Posterior vena cava (tissue), 2 donors: ENCODE data around the gene TNFSF8. TPM values are rescaled to one million over a fixed set of nuclear protein-coding genes. Genes with fewer than 3 reads are reported as not detected.

ENCODE experiments used
- DNase-seq: peaks from one replicate; pipeline ENCODE4 v3.0.0-alpha.2; 2020; ENCODE audit warnings: low spot score
- intact Hi-C, 2 donors: fragments of 100-400 bp; cut with DNase I; formaldehyde crosslinking; loops; one replicate each; pipeline versions ENCODE4 v1.14.1 to v1.14.2; 2022 to 2023
- total RNA-seq, 2 donors: library from RNA; stranded (reverse); fragmentation: NEBNext Ultra II Directional; extraction: Animal tissue kit (Norgen Biotek cat#: 25700); gene quantifications; one replicate each; pipeline ENCODE4 v1.2.1, GENCODE V29; 2021
- donor health status: DM: yes; HTN: yes; CAD: no.
- donor health status: DM: yes; HTN: yes; CAD: no.

Gene TNFSF8
- total RNA-seq, 2 donors from 2014 or later = 2.9 to 3.0 TPM

GRCh38 chr9:114941376-114941775, 11.0 kb upstream of the TNFSF8 start:
- DNase-seq = no peak
- intact Hi-C loops = loop anchor here in 1 of 2 donors (10.0 kb wide), 1 partner anchor 1377 kb away; no protein-coding TSS in a partner anchor

DNA sequence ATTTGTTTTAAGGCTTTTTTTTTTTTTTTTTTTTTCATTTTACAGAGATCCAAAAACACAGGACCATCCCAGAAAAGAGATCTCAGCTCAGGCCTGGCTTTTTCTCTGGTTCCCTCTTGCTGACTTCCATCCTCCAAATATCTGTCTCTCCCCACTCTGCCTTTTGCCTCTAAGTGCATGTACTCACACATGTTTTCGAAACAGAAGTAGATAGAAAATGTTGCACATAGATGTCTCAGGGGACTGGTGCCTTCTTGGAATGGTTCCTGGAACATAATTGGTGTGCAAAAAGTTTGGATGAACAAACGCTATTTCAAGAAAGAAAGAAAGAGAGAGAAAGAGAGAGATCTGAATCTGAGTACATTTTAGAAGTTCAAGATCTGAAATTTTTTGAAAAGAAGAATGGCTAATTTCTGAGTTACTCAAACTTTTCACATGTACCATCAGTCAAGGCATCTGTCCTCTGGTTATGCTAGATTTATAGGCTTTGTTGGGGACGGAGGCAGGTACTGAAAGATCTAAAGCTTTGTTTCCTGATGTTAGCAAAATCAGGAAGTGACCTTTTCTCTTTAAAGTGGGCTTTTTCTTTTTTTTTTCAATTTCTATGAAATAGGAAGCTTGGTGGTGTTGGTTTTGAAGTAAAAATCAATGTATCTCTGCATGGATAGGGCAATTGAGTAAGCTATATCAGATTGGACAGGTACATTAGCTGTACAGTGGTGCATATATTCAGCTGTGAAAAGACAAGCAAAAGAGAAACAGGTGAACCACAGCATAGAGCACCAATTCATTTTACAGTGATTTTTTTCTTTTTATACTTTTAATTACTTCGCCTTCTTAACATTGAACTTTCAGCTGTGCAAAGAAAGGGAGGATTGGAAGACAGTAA, 8.5 kb upstream of the TNFSF8 start:
- intact Hi-C loops = loop anchor here in 1 of 2 donors (5.0 kb wide), 1 partner anchor 492 kb away; no protein-coding TSS in a partner anchor
- DNase-seq = no peak

DNA sequence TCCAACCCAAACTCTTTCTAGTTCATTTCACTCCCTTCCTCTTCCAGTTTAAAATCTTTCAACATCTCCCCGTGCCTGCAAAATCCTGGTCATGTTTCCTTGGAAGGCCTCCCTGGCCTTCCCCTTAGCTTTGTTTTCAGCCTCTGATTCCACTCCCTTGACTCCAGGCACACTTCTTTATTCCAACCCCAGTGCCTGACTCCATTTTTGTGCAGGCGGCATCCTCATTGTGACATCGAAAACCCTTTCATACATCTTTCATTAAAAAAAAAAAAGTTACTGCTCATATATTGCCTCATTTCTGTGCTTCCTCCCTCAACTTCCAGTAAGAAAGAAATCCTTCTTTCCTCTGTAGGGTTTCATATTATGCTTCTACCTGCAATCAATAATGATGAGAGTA, 7.1 kb upstream of the TNFSF8 start:
- no peak for DNase-seq
- intact Hi-C loops = loop anchor here in 1 of 2 donors (5.0 kb wide), 1 partner anchor 490 kb away; no protein-coding TSS in a partner anchor

DNA sequence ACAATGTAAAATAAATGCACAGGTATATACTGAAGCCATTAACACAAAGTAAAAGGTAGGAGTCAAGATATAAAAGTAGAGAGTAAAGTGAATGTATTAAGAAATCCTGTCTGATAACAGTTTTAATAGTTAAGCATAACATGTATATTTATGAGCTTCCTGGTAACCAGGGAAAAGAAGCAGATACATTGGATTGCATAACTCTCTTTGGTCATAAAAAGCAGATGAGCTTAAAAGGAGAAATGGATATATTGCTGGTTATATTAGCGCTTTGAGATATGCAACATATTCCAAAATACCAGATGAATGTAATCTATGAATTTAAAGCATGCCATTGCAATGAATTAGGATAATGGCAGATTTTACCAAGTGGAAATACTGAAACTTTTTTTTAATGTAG, 6.2 kb upstream of the TNFSF8 start:
- DNase-seq = no peak
- intact Hi-C loops = loop anchor here in 1 of 2 donors (5.0 kb wide), 1 partner anchor 489 kb away; no protein-coding TSS in a partner anchor

DNA sequence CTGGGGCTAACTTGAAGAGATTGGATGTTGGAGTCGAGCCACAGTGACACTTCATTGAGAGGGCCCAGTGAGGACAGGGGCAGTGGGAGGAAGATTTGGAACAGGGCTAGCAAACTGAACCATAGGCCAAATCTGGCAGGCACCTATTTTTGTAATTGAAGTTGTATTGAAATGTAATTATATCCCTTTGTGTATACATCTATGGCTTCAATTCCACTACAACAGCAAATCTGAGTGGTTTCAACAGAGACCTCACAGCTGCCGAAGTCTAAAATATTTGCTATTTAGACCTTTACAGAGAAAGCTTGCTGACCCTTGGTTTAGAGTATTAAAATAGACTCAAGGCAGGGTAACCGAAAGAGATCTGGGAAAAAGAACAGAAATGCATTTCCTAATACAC, 4.7 kb upstream of the TNFSF8 start:
- no peak for DNase-seq
- intact Hi-C loops = loop anchor here in 1 of 2 donors (5.0 kb wide), 1 partner anchor 488 kb away; no protein-coding TSS in a partner anchor

- intact Hi-C loops = no loop called here
Observed at GRCh38 chr9:114932502-114932901, 2.1 kb upstream of the TNFSF8 start.

DNA sequence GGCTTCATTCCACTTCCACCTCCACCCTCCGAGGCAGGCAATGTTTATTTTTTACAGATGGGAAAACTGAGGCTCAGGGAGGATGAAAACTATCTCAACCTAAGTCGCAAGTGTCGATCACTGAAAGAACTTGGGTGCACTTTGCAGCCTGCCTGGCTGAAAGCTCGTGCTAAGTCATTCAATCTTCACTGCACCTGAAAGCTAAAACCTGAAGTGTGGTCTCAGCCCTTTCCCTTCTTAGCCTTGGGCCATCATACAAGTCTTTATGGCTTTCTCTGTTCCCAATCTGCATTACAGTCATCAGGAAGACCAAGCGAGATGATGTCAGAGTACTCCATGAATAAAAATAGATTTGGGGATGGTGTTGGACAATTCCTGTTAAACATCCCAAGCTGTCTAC, 1.0 kb upstream of the TNFSF8 start:
- no peak for DNase-seq
- intact Hi-C loops = no loop called here

More at GRCh38 chr9:114932502-114932901, 2.1 kb upstream of the TNFSF8 start:
- DNase-seq = no peak

- no peak for DNase-seq
- intact Hi-C loops = no loop called here
Observed at GRCh38 chr9:114929201-114929600, 1.2 kb downstream of the TNFSF8 start.

- DNase-seq = no peak
- intact Hi-C loops = no loop called here
Observed at GRCh38 chr9:114928671-114929070, 1.7 kb downstream of the TNFSF8 start.

- DNase-seq = no peak
- intact Hi-C loops = no loop called here
Observed at GRCh38 chr9:114928136-114928535, 2.3 kb downstream of the TNFSF8 start.

DNA sequence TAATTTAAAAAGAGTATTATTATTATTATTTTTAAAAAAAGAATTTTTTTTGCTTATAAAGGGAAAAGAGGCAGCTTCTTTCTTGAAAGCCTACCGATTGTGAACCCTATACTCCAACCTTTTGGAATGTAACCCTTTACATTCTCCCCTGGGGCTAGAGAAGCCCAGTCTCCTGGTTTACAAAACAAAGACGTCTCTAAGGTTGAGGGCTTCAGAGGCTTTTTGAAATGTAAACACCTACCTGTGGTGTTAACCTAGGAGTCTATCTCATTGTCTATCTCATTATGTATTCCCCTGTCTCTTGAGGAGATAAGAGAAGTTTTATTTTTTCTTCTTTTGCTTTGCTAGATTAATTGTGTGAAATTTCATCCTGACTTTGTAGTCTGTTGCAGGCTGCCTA, 4.7 kb downstream of the TNFSF8 start:
- intact Hi-C loops = no loop called here
- DNase-seq = no peak

- no peak for DNase-seq
- intact Hi-C loops = no loop called here
Observed at GRCh38 chr9:114925039-114925438, 5.4 kb downstream of the TNFSF8 start.

DNA sequence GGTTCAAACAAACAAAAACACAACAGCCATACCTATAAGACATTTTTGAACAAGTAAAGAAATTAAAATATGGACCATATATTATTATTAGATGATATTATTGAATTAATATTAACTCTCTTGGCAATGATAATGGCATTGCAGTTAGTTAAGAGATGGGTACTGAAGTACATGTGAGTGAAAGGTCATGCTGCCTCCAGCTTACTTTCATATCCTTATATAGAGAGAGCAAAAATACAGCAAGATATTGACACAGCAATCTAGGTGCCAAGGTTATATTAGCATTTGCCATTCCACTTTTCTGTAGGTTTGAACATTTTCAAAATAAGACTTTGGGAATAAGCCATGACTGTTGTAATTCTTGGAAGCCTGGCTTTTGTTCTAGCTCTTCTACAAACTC, 6.1 kb downstream of the TNFSF8 start:
- intact Hi-C loops = no loop called here
- DNase-seq = no peak

- intact Hi-C loops = no loop called here
- DNase-seq = no peak
Observed at GRCh38 chr9:114923918-114924317, 6.5 kb downstream of the TNFSF8 start.

DNA sequence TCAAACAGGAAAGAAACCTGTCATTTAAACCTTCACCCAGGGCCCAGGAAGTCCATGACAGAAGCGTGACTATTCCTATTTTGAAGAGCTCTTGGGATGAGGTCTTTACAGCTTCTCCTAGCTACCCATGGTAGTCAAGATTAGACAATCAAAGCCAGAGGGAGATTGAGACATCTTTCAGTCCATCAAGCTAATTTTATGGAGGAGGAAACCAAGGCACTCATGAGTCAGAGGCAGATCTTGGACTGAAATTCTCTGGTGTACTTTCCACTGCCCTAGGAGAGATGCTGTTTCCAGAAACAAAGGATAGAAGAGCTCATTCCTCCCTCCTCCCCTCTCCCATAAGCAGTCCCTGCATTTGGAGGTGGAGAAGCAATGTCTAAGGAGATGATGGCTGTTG, 9.2 kb downstream of the TNFSF8 start:
- DNase-seq = no peak
- intact Hi-C loops = no loop called here

GRCh38 chr9:114919611-114920010, 10.8 kb downstream of the TNFSF8 start:
- intact Hi-C loops = loop anchor here (10.0 kb wide), 3 partner anchors 95 to 255 kb away; no protein-coding TSS in a partner anchor
- DNase-seq = no peak

DNA sequence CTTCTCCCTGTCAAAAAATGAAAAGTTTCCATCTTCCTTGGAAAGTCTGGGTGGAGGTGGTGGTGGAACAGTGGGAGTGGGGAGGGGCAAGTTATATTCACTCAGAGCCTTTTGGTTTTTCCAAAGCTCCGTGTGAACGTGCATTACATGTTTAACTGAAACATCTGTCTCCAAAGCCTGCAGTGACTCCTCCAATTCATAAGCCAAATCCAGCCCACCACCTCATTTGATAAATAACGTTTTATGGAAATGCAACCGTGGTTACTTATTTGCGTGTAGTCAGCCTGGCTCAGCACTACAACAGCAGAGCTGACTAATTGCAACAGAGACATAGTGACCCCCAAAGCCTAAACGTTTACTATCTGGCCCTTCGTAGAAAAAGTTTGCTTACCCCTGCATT, 13.9 kb downstream of the TNFSF8 start:
- intact Hi-C loops = loop anchor here (10.0 kb wide), 3 partner anchors 98 to 252 kb away; no protein-coding TSS in a partner anchor
- DNase-seq = no peak

DNA sequence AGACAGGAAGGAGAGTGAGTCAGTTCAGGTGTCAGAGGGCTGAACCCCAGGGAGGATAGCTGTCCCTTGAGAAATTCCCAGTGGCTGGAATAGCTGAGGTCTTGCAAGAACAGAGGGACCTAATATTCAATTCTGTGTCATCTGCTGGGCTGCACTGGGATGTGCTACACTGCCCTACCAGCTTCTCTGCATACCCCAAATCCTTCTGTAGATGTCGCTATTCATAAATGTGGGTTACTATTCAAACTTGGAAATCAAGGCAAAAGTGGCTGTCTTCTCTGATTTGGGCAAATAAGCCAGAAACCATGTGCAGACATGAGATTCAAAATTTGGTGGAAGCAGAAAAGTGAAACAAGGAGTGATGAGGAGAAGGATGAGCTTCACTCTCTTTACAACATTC, 16.3 kb downstream of the TNFSF8 start:
- DNase-seq = no peak
- intact Hi-C loops = loop anchor here (5.0 to 10.0 kb wide), 4 partner anchors 101 to 249 kb away; no protein-coding TSS in a partner anchor

GRCh38 chr9:114913656-114914055, 16.7 kb downstream of the TNFSF8 start:
- intact Hi-C loops = loop anchor here (5.0 to 10.0 kb wide), 4 partner anchors 101 to 249 kb away; no protein-coding TSS in a partner anchor
- DNase-seq = no peak

GRCh38 chr9:114913217-114913616, 17.2 kb downstream of the TNFSF8 start:
- intact Hi-C loops = loop anchor here (5.0 to 10.0 kb wide), 4 partner anchors 102 to 248 kb away; no protein-coding TSS in a partner anchor
- DNase-seq = no peak
